ENCODE data around the gene LMO2. TPM values are rescaled to one million over a fixed set of nuclear protein-coding genes. Genes with fewer than 3 reads are reported as not detected.

Gene LMO2
- total and polyA plus RNA-seq, 2 of the 13 experiments (the other 11 are each of a cell fraction or from before 2014, with no cell fraction given): not detected

- CTCF ChIA-PET (ENCODE audit: low intra/inter-chr PET ratio, low total read pairs): no interaction called here
- Histone ChIP-seq H3K9me3 (ENCODE audit: low read length) (no peaks in the 10 kb centered on the region), H2AFZ (ENCODE audit: low read length) (no peak overlapping the region), H3K36me3 (replicated peaks in 1 of 2; ENCODE audit: control insufficient read depth in 1 of 2, insufficient read depth in 2 of 2, low read length in 2 of 2) (no peaks in the 10 kb centered on the region), H3K9ac (ENCODE audit: insufficient read depth, low read depth, low read length) (no peak overlapping the region), H3K27ac (ENCODE audit: extremely low read length, insufficient read depth, low read length) (no peak overlapping the region), H3K4me1 (ENCODE audit: insufficient read depth, low read length) (no peaks in the 10 kb centered on the region), H3K4me2 (ENCODE audit: low read depth, low read length) (no peak overlapping the region), H3K4me3 (replicated peaks in 1 of 3; ENCODE audit: insufficient read depth in 1 of 3, low read depth in 2 of 3, low read length in 3 of 3) (no peak overlapping the region), H3K27me3 (ENCODE audit: control insufficient read depth in 1 of 2, insufficient read depth in 2 of 2, low read length in 2 of 2) (peaks cover 12 to 44% of the 10 kb centered on the region in 2 experiments), H3K79me2 (ENCODE audit: insufficient read depth, low read length) (no peaks in the 10 kb centered on the region), H4K20me1 (ENCODE audit: insufficient read depth, low read length) (no peaks in the 10 kb centered on the region; the same call in 1 of the 2 replicates)
- DNase-seq (ENCODE audit: low spot score): no peak
- 0% methylated on average over 4 of the region's 4 CpGs for WGBS (ENCODE audit: low lambda C conversion rate)
- POLR2A ChIA-PET: no interaction called here
- no peak for TF ChIP-seq KLF15 (CRISPR knock-in tag; IDR thresholded peaks at IDR 0.05; ENCODE audit: borderline replicate concordance)
- TF ChIP-seq STAT6 (CRISPR knock-in tag; IDR thresholded peaks at IDR 0.05; ENCODE audit: borderline replicate concordance): no peak
- TF ChIP-seq HMG20B (CRISPR knock-in tag; conservative IDR thresholded peaks at IDR 0.05): no peak
- TF ChIP-seq ZNF800 (CRISPR knock-in tag; IDR thresholded peaks at IDR 0.05): no peak
- no peak for TF ChIP-seq MTERF4 (CRISPR knock-in tag; IDR thresholded peaks at IDR 0.05)
- TF ChIP-seq SIX4 (CRISPR knock-in tag; IDR thresholded peaks at IDR 0.05): no peak
- no peak for TF ChIP-seq ZNF747 (CRISPR knock-in tag; IDR thresholded peaks at IDR 0.05; ENCODE audit: borderline replicate concordance)
- no peak for TF ChIP-seq ISL2 (CRISPR knock-in tag; IDR thresholded peaks at IDR 0.05)
- TF ChIP-seq ETV5 (CRISPR knock-in tag; IDR thresholded peaks at IDR 0.05; ENCODE audit: borderline replicate concordance): no peak
- TF ChIP-seq SPEN (CRISPR knock-in tag; IDR thresholded peaks at IDR 0.05; ENCODE audit: low read depth): no peak
- TF ChIP-seq SP140L (CRISPR knock-in tag; IDR thresholded peaks at IDR 0.05; ENCODE audit: borderline replicate concordance): no peak
- no peak for TF ChIP-seq MZF1 (CRISPR knock-in tag; IDR thresholded peaks at IDR 0.05; ENCODE audit: borderline replicate concordance)
- TF ChIP-seq SATB2 (CRISPR knock-in tag; IDR thresholded peaks at IDR 0.05): no peak
- TF ChIP-seq ZNF503 (CRISPR knock-in tag; IDR thresholded peaks at IDR 0.05): no peak
- TF ChIP-seq PRDM4 (CRISPR knock-in tag; IDR thresholded peaks at IDR 0.05; ENCODE audit: borderline replicate concordance): no peak
- TF ChIP-seq THAP11 (CRISPR knock-in tag; IDR thresholded peaks at IDR 0.05): no peak
- FAIRE-seq: no peak
- intact Hi-C loops (cut with micrococcal nuclease; ENCODE audit: unreplicated experiment): no loop called here
- no peak for ATAC-seq
- in situ Hi-C loops (cut with HindIII; ENCODE audit: extremely low pct_ligation_motif_present, low pct_unique_long_range_greater_than_20kb): no loop called here
- BruUV-seq (replicated peaks): no TSS peak
Observed at GRCh38 chr11:33827206-33827605, 64.7 kb downstream of the LMO2 start.
